A673 (cell line): ENCODE measurements around the gene PHF2. TPM values are rescaled to one million over a fixed set of nuclear protein-coding genes. Genes with fewer than 3 reads are reported as not detected.

Experiments used
- BruUV-seq: library from RNA; stranded (reverse); fragments of 400-500 nt; replicated peaks from 2 replicates; lab custom pipeline; 2021; lab: Mats Ljungman, UMichigan
- CTCF ChIA-PET: fragments of 300-600 bp; sonication (Branson Sonifier 250); formaldehyde crosslinking; loops from one replicate; lab custom pipeline; 2022; ENCODE audit warnings: antibody characterized with exemption; lab: Charles Lee
- POLR2A ChIA-PET: fragments of 300-600 bp; sonication (Branson Sonifier 250); formaldehyde crosslinking; loops from one replicate; lab custom pipeline; 2022; ENCODE audit warnings: antibody characterized with exemption; ENCODE audit not compliant: low non-redundant PET; lab: Charles Lee
- DNase-seq: peaks from one replicate; pipeline ENCODE4 v3.0.0-alpha.2; 2015; ENCODE audit warnings: low spot score
- H3K27ac ChIP-seq: fragments of 200-600 bp; sonication (generic); 2 replicates; pipeline ENCODE4 v1.5.1; 2016; ENCODE audit warnings: mixed run types, low read depth, mild to moderate bottlenecking, mixed read lengths, antibody characterized with exemption, low read length; ENCODE audit not compliant: poor library complexity, severe bottlenecking
- H3K27me3 ChIP-seq: fragments of 200-600 bp; sonication (generic); replicated peaks from 2 replicates; pipeline ENCODE4 v1.6.1; 2017; ENCODE audit warnings: mixed run types, low read depth, mild to moderate bottlenecking, mixed read lengths, antibody characterized with exemption, low read length; ENCODE audit not compliant: insufficient read depth, poor library complexity
- H3K36me3 ChIP-seq: fragments of 200-600 bp; sonication (generic); 2 replicates; pipeline ENCODE4 v1.6.1; 2016; ENCODE audit warnings: mixed run types, mild to moderate bottlenecking, mixed read lengths, antibody characterized with exemption, low read length; ENCODE audit not compliant: insufficient read depth, poor library complexity, severe bottlenecking
- H3K4me1 ChIP-seq: fragments of 200-600 bp; sonication (generic); 2 replicates; pipeline ENCODE4 v1.6.1; 2017; ENCODE audit warnings: mixed run types, mild to moderate bottlenecking, mixed read lengths, antibody characterized with exemption, low read length; ENCODE audit not compliant: insufficient read depth, poor library complexity, severe bottlenecking
- H3K4me3 ChIP-seq: fragments of 200-600 bp; sonication (generic); 2 replicates; pipeline ENCODE4 v1.5.1; 2016; ENCODE audit warnings: low read depth, mixed run types, mild to moderate bottlenecking, mixed read lengths, low read length; ENCODE audit not compliant: poor library complexity, severe bottlenecking
- H3K9me3 ChIP-seq: fragments of 200-600 bp; sonication (generic); 2 replicates; pipeline ENCODE4 v1.6.1; 2016; ENCODE audit warnings: mixed run types, low read depth, mild to moderate bottlenecking, mixed read lengths, antibody characterized with exemption, low read length; ENCODE audit not compliant: poor library complexity, severe bottlenecking
- EZH2 ChIP-seq: fragments of 200-600 bp; sonication (generic); IDR thresholded peaks from 2 replicates; pipeline ENCODE4 v1.6.1; 2017; ENCODE audit warnings: borderline replicate concordance, low read depth, mild to moderate bottlenecking, mixed read lengths, antibody characterized with exemption, low read length; ENCODE audit not compliant: poor library complexity, severe bottlenecking
- intact Hi-C: fragments of 100-400 bp; cut with micrococcal nuclease; formaldehyde crosslinking; loops from one replicate; pipeline ENCODE4 v1.10.0; 2022; ENCODE audit not compliant: unreplicated experiment
- total RNA-seq: library from RNA; stranded (reverse); gene quantifications from 2 replicates; pipeline ENCODE4 v1.2.3, GENCODE V29; 2021
- TF ChIP-seq, protein P1 (sequence below): fragments of 300-800, 200-600 bp; sonication (generic); conservative IDR thresholded peaks from 2 replicates; pipeline ENCODE4 v1.5.1; 2017; ENCODE audit warnings: low read depth, mild to moderate bottlenecking, antibody characterized with exemption, low read length, moderate library complexity, mixed read lengths

The PHF2 gene
- total RNA-seq, 1 experiment from 2014 or later: 32.7 TPM

DNA sequence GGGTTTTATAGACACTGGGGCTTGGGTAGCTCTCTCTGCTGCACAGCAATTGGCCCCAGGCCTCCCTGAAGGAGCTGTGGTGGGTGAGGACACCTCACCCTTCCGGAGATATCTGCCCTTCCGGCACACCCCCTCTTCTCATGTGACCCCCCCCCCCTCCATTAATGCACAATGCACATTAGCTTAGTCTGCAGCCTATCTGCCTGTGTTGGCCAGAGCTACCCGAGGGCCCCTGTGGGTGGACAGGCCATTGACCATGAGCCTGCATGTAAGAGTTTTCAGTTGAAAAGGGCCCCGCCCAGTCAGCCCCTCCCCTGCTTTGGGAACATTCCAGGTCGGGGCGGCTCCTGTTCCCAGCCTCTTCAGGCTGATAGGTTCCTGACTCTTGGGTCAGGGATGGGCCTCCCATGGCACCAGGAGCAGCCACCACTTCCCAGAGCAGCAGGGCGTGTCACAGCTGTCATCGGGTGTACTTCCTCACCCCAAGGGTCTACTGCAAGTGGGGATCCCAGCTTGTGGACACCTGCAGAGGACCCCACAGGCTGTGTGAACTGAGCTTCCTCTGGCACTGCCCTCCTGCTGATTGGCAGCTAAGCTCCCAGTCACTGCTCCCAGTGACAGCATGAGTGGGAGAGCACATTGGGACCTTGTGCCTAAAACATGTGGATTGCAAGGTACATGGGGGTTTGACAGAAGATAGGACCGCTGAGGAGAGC is 17.8 kb downstream of the PHF2 start:
- TF ChIP-seq, protein P1, sequence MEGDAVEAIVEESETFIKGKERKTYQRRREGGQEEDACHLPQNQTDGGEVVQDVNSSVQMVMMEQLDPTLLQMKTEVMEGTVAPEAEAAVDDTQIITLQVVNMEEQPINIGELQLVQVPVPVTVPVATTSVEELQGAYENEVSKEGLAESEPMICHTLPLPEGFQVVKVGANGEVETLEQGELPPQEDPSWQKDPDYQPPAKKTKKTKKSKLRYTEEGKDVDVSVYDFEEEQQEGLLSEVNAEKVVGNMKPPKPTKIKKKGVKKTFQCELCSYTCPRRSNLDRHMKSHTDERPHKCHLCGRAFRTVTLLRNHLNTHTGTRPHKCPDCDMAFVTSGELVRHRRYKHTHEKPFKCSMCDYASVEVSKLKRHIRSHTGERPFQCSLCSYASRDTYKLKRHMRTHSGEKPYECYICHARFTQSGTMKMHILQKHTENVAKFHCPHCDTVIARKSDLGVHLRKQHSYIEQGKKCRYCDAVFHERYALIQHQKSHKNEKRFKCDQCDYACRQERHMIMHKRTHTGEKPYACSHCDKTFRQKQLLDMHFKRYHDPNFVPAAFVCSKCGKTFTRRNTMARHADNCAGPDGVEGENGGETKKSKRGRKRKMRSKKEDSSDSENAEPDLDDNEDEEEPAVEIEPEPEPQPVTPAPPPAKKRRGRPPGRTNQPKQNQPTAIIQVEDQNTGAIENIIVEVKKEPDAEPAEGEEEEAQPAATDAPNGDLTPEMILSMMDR: no peak
- no peak for TF ChIP-seq EZH2
- Histone ChIP-seq H3K27ac (peak overlapping the region; percentile 1), H3K4me1 (peaks cover 6% of the 10 kb centered on the region), H3K4me3 (no peak overlapping the region), H3K36me3 (no peaks in the 10 kb centered on the region), H3K9me3 (no peaks in the 10 kb centered on the region), H3K27me3 (no peaks in the 10 kb centered on the region)
- intact Hi-C loops: no loop called here
- no TSS peak for BruUV-seq
- DNase-seq: peak; percentile 12
- ChIA-PET CTCF (no interaction called here), POLR2A (interaction anchor here (0.6 kb wide), 1 partner anchor 513 kb away, joined by 3 read pairs; no protein-coding TSS in a partner anchor)

GRCh38 chr9:93595461-93595860 is 19.1 kb downstream of the PHF2 start:
- no peaks in the 10 kb centered on the region for H3K9me3 ChIP-seq
- intact Hi-C loops: no loop called here
- TF ChIP-seq, protein P1: no peak
- TF ChIP-seq EZH2: no peak
- ChIA-PET CTCF (no interaction called here), POLR2A (no interaction called here)
- DNase-seq: no peak
- H3K36me3 ChIP-seq: no peaks in the 10 kb centered on the region
- H3K4me1 ChIP-seq: peaks cover 15% of the 10 kb centered on the region
- H3K27ac ChIP-seq: no peak overlapping the region
- no TSS peak for BruUV-seq
- no peaks in the 10 kb centered on the region for H3K27me3 ChIP-seq
- H3K4me3 ChIP-seq: no peak overlapping the region

DNA sequence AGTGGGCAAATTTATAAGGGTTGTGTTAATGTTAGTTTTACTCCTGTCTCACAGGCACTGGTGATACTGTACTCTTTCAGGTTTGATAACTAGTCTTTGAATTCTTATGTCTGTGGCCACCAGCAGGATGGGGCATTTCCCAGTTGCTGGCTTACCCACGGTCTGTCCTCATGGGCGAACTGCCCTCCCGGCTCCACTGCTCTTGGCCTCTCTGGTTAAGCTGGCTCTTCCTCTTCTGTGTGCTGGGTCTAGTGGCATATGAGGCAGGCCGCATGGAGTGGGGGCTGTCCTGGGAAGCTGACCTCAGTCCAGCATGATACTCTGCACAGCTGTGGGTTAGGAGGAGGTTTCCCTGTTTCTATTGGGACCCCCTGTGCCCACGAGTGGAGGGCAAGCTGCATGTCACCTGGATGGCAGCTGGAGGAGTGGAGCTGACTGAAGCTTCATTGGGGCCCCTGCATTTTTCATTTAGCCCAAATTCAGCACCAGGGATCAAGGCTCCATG is 19.5 kb downstream of the PHF2 start:
- intact Hi-C loops: no loop called here
- BruUV-seq: no TSS peak

More for the DNA sequence above, 19.5 kb downstream of the PHF2 start:
- no peak for DNase-seq
- TF ChIP-seq, protein P1: no peak
- TF ChIP-seq EZH2: no peak
- CTCF ChIA-PET: no interaction called here
- H3K9me3 ChIP-seq: no peaks in the 10 kb centered on the region
- H3K27ac ChIP-seq: no peak overlapping the region
- POLR2A ChIA-PET: no interaction called here
- H3K27me3 ChIP-seq: no peaks in the 10 kb centered on the region
- no peak overlapping the region for H3K4me3 ChIP-seq
- H3K36me3 ChIP-seq: no peaks in the 10 kb centered on the region
- peaks cover 20% of the 10 kb centered on the region for H3K4me1 ChIP-seq
